ENCODE measurements around the gene FAM107B. TPM values are rescaled to one million over a fixed set of nuclear protein-coding genes. Genes with fewer than 3 reads are reported as not detected.

Gene FAM107B
- total and polyA plus RNA-seq, 4 donors, result 24.9 to 58.1 (median 30.9) TPM

- H3K4me1 ChIP-seq (ENCODE audit: control insufficient read depth in 4 of 4, insufficient read depth in 4 of 4, low read length in 3 of 4), result peaks cover 10 to 47% (median 28%) of the 10 kb centered on the region in 4 donors
- peak overlapping the region; percentile 45 to 70 for H3K27ac ChIP-seq (ENCODE audit: low read depth in 1 of 2, low read length in 2 of 2)
- no peaks in the 10 kb centered on the region for H3K9me3 ChIP-seq (ENCODE audit: control insufficient read depth in 4 of 4, low read length in 3 of 4)
- no peak for TF ChIP-seq RXRA (IDR thresholded peaks at IDR 0.05)
- TF ChIP-seq MAX (IDR thresholded peaks at IDR 0.05), result no peak
- TF ChIP-seq YY1 (IDR thresholded peaks at IDR 0.05), result no peak
- no peak for TF ChIP-seq TAF1 (conservative IDR thresholded peaks at IDR 0.05)
- TF ChIP-seq NR2F2 (IDR thresholded peaks at IDR 0.05), result no peak
- no peak for TF ChIP-seq ATF3 (IDR thresholded peaks at IDR 0.05)
- TF ChIP-seq, protein P1, sequence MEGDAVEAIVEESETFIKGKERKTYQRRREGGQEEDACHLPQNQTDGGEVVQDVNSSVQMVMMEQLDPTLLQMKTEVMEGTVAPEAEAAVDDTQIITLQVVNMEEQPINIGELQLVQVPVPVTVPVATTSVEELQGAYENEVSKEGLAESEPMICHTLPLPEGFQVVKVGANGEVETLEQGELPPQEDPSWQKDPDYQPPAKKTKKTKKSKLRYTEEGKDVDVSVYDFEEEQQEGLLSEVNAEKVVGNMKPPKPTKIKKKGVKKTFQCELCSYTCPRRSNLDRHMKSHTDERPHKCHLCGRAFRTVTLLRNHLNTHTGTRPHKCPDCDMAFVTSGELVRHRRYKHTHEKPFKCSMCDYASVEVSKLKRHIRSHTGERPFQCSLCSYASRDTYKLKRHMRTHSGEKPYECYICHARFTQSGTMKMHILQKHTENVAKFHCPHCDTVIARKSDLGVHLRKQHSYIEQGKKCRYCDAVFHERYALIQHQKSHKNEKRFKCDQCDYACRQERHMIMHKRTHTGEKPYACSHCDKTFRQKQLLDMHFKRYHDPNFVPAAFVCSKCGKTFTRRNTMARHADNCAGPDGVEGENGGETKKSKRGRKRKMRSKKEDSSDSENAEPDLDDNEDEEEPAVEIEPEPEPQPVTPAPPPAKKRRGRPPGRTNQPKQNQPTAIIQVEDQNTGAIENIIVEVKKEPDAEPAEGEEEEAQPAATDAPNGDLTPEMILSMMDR (IDR thresholded peaks at IDR 0.05; ENCODE audit: low read depth, low read length, missing input control), result no peak
- no peak for TF ChIP-seq SP1 (IDR thresholded peaks at IDR 0.05)
- no peak for TF ChIP-seq HNF4A (conservative IDR thresholded peaks at IDR 0.05)
- no peak for TF ChIP-seq GABPA (IDR thresholded peaks at IDR 0.05 in 1 of 2, conservative IDR thresholded peaks at IDR 0.05 in 1 of 2)
- no peak for TF ChIP-seq HNF4G (IDR thresholded peaks at IDR 0.05)
- TF ChIP-seq RAD21 (IDR thresholded peaks at IDR 0.05), result no peak
- no peak for TF ChIP-seq FOXA1 (IDR thresholded peaks at IDR 0.05)
- no peak for TF ChIP-seq EGR1 (IDR thresholded peaks at IDR 0.05; ENCODE audit: low read depth in 2 of 2)
- WGBS, result 56% methylated on average over 4 of the region's 4 CpGs
- H3K4me3 ChIP-seq (ENCODE audit: low read depth in 1 of 3, low read length in 3 of 3), result no peak overlapping the region
- H3K9ac ChIP-seq (ENCODE audit: low read depth in 1 of 2, low read length in 2 of 2), result no peak overlapping the region
- H3K27me3 ChIP-seq (ENCODE audit: control insufficient read depth in 4 of 4, insufficient read depth in 4 of 4, low read length in 3 of 4), result no peaks in the 10 kb centered on the region
- no peak for DNase-seq (ENCODE audit: low spot score)
- H3K36me3 ChIP-seq (ENCODE audit: control insufficient read depth in 4 of 4, insufficient read depth in 3 of 4, low read depth in 1 of 4, low read length in 3 of 4), result no peaks in the 10 kb centered on the region
Observed at GRCh38 chr10:14555807-14556206, 218.9 kb downstream of the FAM107B start.

DNA sequence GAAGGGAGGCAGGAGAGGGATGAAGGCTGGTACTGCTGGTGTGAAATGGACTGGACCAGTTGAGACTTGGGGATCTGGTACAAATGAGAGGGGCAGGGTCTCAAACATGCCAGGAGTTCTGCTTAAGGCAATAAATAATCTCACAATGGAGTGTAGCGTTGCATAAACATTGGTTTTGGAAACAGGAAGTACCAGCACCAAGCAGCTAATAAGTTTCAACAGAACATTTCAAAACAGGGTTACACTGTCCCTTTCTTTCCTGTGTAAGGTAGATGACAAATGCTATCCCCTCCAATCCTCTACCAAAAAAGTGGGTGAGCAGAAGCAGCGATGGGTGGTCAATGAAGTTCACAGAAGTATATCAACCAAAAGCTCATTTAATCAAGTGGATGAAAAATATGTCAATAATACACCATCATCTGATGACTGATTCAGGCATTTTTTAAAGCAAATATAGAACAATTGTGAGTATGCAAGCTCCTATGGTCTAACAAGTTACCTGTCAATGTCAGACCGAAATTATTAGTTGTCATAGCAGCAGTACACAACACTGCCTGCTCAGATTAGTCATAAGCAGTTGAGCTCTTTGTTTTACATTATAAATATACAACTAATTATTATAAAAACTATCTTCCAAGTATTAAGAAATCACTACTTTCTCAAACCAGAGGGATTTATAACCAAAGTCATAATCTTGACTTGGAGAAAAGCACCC lies 220.0 kb downstream of the FAM107B start:
- WGBS, result 67% methylated on average over 3 of the region's 3 CpGs
- Histone ChIP-seq H3K27me3 (ENCODE audit: control insufficient read depth in 4 of 4, insufficient read depth in 4 of 4, low read length in 3 of 4) (no peaks in the 10 kb centered on the region), H3K27ac (ENCODE audit: low read depth in 1 of 2, low read length in 2 of 2) (peak overlapping the region; percentile 70 to 80), H3K4me1 (ENCODE audit: control insufficient read depth in 4 of 4, insufficient read depth in 4 of 4, low read length in 3 of 4) (peaks cover 10 to 54% (median 28%) of the 10 kb centered on the region in 4 donors), H3K36me3 (ENCODE audit: control insufficient read depth in 4 of 4, insufficient read depth in 3 of 4, low read depth in 1 of 4, low read length in 3 of 4) (no peaks in the 10 kb centered on the region), H3K9ac (ENCODE audit: low read depth in 1 of 2, low read length in 2 of 2) (no peak overlapping the region), H3K9me3 (ENCODE audit: control insufficient read depth in 4 of 4, low read length in 3 of 4) (no peaks in the 10 kb centered on the region), H3K4me3 (ENCODE audit: low read depth in 1 of 3, low read length in 3 of 3) (no peak overlapping the region)
- TF ChIP-seq EGR1 (IDR thresholded peaks at IDR 0.05; ENCODE audit: low read depth in 2 of 2) (peak in 1 of 2 donors; percentile 28), FOXA1 (IDR thresholded peaks at IDR 0.05) (no peak), RAD21 (IDR thresholded peaks at IDR 0.05) (peak in 1 of 2 donors; percentile 42), SP1 (IDR thresholded peaks at IDR 0.05) (peak; percentile 34), HNF4A (conservative IDR thresholded peaks at IDR 0.05) (peak in 1 of 2 donors; percentile 25)
- DNase-seq (ENCODE audit: low spot score), result no peak

- no peak overlapping the region for H3K9ac ChIP-seq (ENCODE audit: low read depth in 1 of 2, low read length in 2 of 2)
- no peak for DNase-seq (ENCODE audit: low spot score)
- H3K4me3 ChIP-seq (ENCODE audit: low read depth in 1 of 3, low read length in 3 of 3), result no peak overlapping the region
- H3K27me3 ChIP-seq (ENCODE audit: control insufficient read depth in 4 of 4, insufficient read depth in 4 of 4, low read length in 3 of 4), result no peaks in the 10 kb centered on the region
- H3K9me3 ChIP-seq (ENCODE audit: control insufficient read depth in 4 of 4, low read length in 3 of 4), result no peaks in the 10 kb centered on the region
- WGBS, result 72% methylated on average over 3 of the region's 3 CpGs
- peak overlapping the region; percentile 70 to 80 for H3K27ac ChIP-seq (ENCODE audit: low read depth in 1 of 2, low read length in 2 of 2)
- no peak for TF ChIP-seq HNF4G (IDR thresholded peaks at IDR 0.05)
- no peak for TF ChIP-seq JUND (IDR thresholded peaks at IDR 0.05)
- TF ChIP-seq NR2F2 (IDR thresholded peaks at IDR 0.05), result no peak
- no peak for TF ChIP-seq ATF3 (IDR thresholded peaks at IDR 0.05)
- no peak for TF ChIP-seq EGR1 (IDR thresholded peaks at IDR 0.05; ENCODE audit: low read depth in 2 of 2)
- no peak for TF ChIP-seq SP1 (IDR thresholded peaks at IDR 0.05)
- no peak for TF ChIP-seq GABPA (IDR thresholded peaks at IDR 0.05 in 1 of 2, conservative IDR thresholded peaks at IDR 0.05 in 1 of 2)
- peaks cover 0 to 2% (median 0%) of the 10 kb centered on the region in 4 donors for H3K36me3 ChIP-seq (ENCODE audit: control insufficient read depth in 4 of 4, insufficient read depth in 3 of 4, low read depth in 1 of 4, low read length in 3 of 4)
- peaks cover 10 to 52% (median 28%) of the 10 kb centered on the region in 4 donors for H3K4me1 ChIP-seq (ENCODE audit: control insufficient read depth in 4 of 4, insufficient read depth in 4 of 4, low read length in 3 of 4)
Observed at GRCh38 chr10:14554091-14554490, 220.6 kb downstream of the FAM107B start.
